IMR-90 (cell line): ENCODE measurements around the gene NTSR2. TPM values are rescaled to one million over a fixed set of nuclear protein-coding genes. Genes with fewer than 3 reads are reported as not detected.

Experiments used
- ATAC-seq: fragments of 200-7000 bp; cut with Tn5 transposase; 2 replicates; pipeline ENCODE4 v1.9.1; 2020; ENCODE audit warnings: low read depth, mild to moderate bottlenecking, moderate library complexity
- BruUV-seq: library from RNA; stranded (reverse); fragments of 400-500 nt; replicated peaks from 2 replicates; lab custom pipeline; 2021; lab: Mats Ljungman, UMichigan
- CTCF ChIA-PET: fragments of 300-600 bp; formaldehyde crosslinking; extraction: SDS; loops from one replicate; lab custom pipeline; 2021; ENCODE audit warnings: antibody characterized with exemption; lab: Yijun Ruan, JAX
- POLR2A ChIA-PET: fragments of 300-600 bp; sonication (Branson Sonifier 250); formaldehyde crosslinking; loops from one replicate; lab custom pipeline; 2022; ENCODE audit warnings: antibody characterized with exemption; ENCODE audit not compliant: unreplicated experiment; lab: Charles Lee
- DNase-seq: peaks from one replicate; pipeline ENCODE4 v3.0.0; 2013
- H2AFZ ChIP-seq: replicated peaks from 2 replicates; pipeline ENCODE3; 2013; ENCODE audit warnings: low read length, mild to moderate bottlenecking; ENCODE audit not compliant: poor library complexity
- H2AK5ac ChIP-seq: 2 replicates; pipeline ENCODE4 v1.6.1; 2013; ENCODE audit warnings: low read depth, low read length, inconsistent platforms
- H2AK9ac ChIP-seq: replicated peaks from 2 replicates; pipeline ENCODE3; 2013; ENCODE audit warnings: mild to moderate bottlenecking, low read depth, low read length, moderate library complexity; ENCODE audit not compliant: poor library complexity
- H2BK120ac ChIP-seq: 2 replicates; pipeline ENCODE4 v1.6.1; 2013; ENCODE audit warnings: low read depth, low read length, inconsistent platforms
- H2BK15ac ChIP-seq: 3 replicates; pipeline ENCODE4 v1.6.1; 2013; ENCODE audit warnings: low read depth, low read length, inconsistent platforms
- H2BK20ac ChIP-seq: 2 replicates; pipeline ENCODE4 v1.6.1; 2013; ENCODE audit warnings: low read depth, mild to moderate bottlenecking, inconsistent platforms, low read length, moderate library complexity
- H2BK5ac ChIP-seq: 2 replicates; pipeline ENCODE4 v1.6.1; 2013; ENCODE audit warnings: mild to moderate bottlenecking, low read depth, low read length, inconsistent platforms; ENCODE audit not compliant: poor library complexity, severe bottlenecking
- H3K14ac ChIP-seq: replicated peaks from 2 replicates; pipeline ENCODE4 v1.6.1; 2013; ENCODE audit warnings: low read depth, low read length, inconsistent platforms
- H3K18ac ChIP-seq: 2 replicates; pipeline ENCODE4 v1.6.1; 2013; ENCODE audit warnings: low read depth, low read length, control low read depth
- H3K23ac ChIP-seq: 2 replicates; pipeline ENCODE4 v1.6.1; 2013; ENCODE audit warnings: low read depth, low read length, inconsistent platforms
- H3K27ac ChIP-seq: 2 replicates; pipeline ENCODE4 v1.5.1; 2013; ENCODE audit warnings: mild to moderate bottlenecking, control low read depth, low read length; ENCODE audit not compliant: insufficient read depth
- H3K27me3 ChIP-seq: 2 replicates; pipeline ENCODE4 v1.6.1; 2013; ENCODE audit warnings: low read length; ENCODE audit not compliant: control insufficient read depth, insufficient read depth
- H3K36me3 ChIP-seq: 2 replicates; pipeline ENCODE4 v1.6.1; 2013; ENCODE audit warnings: low read length, mixed read lengths; ENCODE audit not compliant: control insufficient read depth, insufficient read depth
- H3K4ac ChIP-seq: 2 replicates; pipeline ENCODE4 v1.6.1; 2013; ENCODE audit warnings: low read depth, low read length, inconsistent platforms
- H3K4me1 ChIP-seq: 2 replicates; pipeline ENCODE4 v1.6.1; 2013; ENCODE audit warnings: low read length, mixed read lengths; ENCODE audit not compliant: control insufficient read depth, insufficient read depth
- H3K4me2 ChIP-seq: 2 replicates; pipeline ENCODE4 v1.6.1; 2013; ENCODE audit warnings: low read depth, mild to moderate bottlenecking, control low read depth, low read length, moderate library complexity
- H3K4me3 ChIP-seq: 2 replicates; pipeline ENCODE4 v1.5.1; 2013; ENCODE audit warnings: low read depth, mild to moderate bottlenecking, control low read depth, low read length, moderate library complexity; ENCODE audit not compliant: insufficient read depth
- H3K56ac ChIP-seq: 2 replicates; pipeline ENCODE4 v1.6.1; 2013; ENCODE audit warnings: low read length, inconsistent platforms; ENCODE audit not compliant: insufficient read depth; ENCODE audit errors: extremely low read depth
- H3K79me1 ChIP-seq, 2 experiments: 2 replicates each; pipeline ENCODE4 v1.6.1; 2013; ENCODE audit warnings: low read length in 2 of 2, inconsistent platforms in 1 of 2, low read depth in 1 of 2
- H3K9ac ChIP-seq: 2 replicates; pipeline ENCODE4 v1.6.1; 2013; ENCODE audit warnings: low read depth, low read length, control low read depth
- H3K9me1 ChIP-seq: 2 replicates; pipeline ENCODE4 v1.6.1; 2013; ENCODE audit warnings: low read length, inconsistent platforms; ENCODE audit not compliant: insufficient read depth
- H3K9me3 ChIP-seq: 2 replicates; pipeline ENCODE4 v1.6.1; 2013; ENCODE audit warnings: low read length; ENCODE audit not compliant: control insufficient read depth, insufficient read depth
- H4K20me1 ChIP-seq: 2 replicates; pipeline ENCODE4 v1.6.1; 2013; ENCODE audit warnings: low read length, inconsistent platforms; ENCODE audit not compliant: insufficient read depth
- H4K5ac ChIP-seq: 2 replicates; pipeline ENCODE4 v1.6.1; 2013; ENCODE audit warnings: mild to moderate bottlenecking, low read depth, low read length, control low read depth
- H4K8ac ChIP-seq, 2 experiments: 2 replicates each; pipeline ENCODE4 v1.6.1; 2013; ENCODE audit warnings: low read depth in 2 of 2, low read length in 2 of 2, control low read depth in 1 of 2, inconsistent platforms in 1 of 2
- H4K91ac ChIP-seq: 2 replicates; pipeline ENCODE4 v1.6.1; 2013; ENCODE audit warnings: low read depth, low read length, inconsistent platforms; ENCODE audit not compliant: insufficient read depth
- BHLHE40 ChIP-seq: fragments of 150-350 bp; IDR thresholded peaks from 2 replicates; pipeline ENCODE4 v1.6.1; 2016; ENCODE audit warnings: mild to moderate bottlenecking, low read depth, low read length
- CHD1 ChIP-seq: IDR thresholded peaks from 2 replicates; pipeline ENCODE4 v1.6.1; 2012; ENCODE audit warnings: low read depth, low read length, improper control_type of control experiment
- CTCF ChIP-seq: conservative IDR thresholded peaks from 2 replicates; pipeline ENCODE4 v1.5.1; 2012; ENCODE audit warnings: mild to moderate bottlenecking, low read depth, low read length, improper control_type of control experiment
- ELK1 ChIP-seq: fragments of 150-350 bp; IDR thresholded peaks from 2 replicates; pipeline ENCODE4 v1.6.1; 2016; ENCODE audit warnings: low read depth, mild to moderate bottlenecking, low read length, moderate library complexity, borderline replicate concordance
- FOS ChIP-seq: fragments of 150-350 bp; IDR thresholded peaks from 2 replicates; pipeline ENCODE4 v1.6.1; 2016; ENCODE audit warnings: low read depth, low read length
- MAFK ChIP-seq: IDR thresholded peaks from 2 replicates; pipeline ENCODE4 v1.6.1; 2012; ENCODE audit warnings: low read depth, low read length, improper control_type of control experiment
- MAZ ChIP-seq: IDR thresholded peaks from 2 replicates; pipeline ENCODE4 v1.6.1; 2012; ENCODE audit warnings: low read depth, mild to moderate bottlenecking, low read length, improper control_type of control experiment, moderate library complexity, borderline replicate concordance
- MXI1 ChIP-seq: IDR thresholded peaks from 2 replicates; pipeline ENCODE4 v1.6.1; 2012; ENCODE audit warnings: low read depth, mild to moderate bottlenecking, low read length, moderate library complexity, borderline replicate concordance
- NFE2L2 ChIP-seq: fragments of 150-350 bp; IDR thresholded peaks from 2 replicates; pipeline ENCODE4 v1.6.1; 2016; ENCODE audit warnings: low read depth, mild to moderate bottlenecking, low read length
- POLR2A ChIP-seq: IDR thresholded peaks from 2 replicates; pipeline ENCODE4 v1.6.1; 2012; ENCODE audit warnings: mild to moderate bottlenecking, low read depth, low read length
- RAD21 ChIP-seq: IDR thresholded peaks from 2 replicates; pipeline ENCODE4 v1.6.1; 2012; ENCODE audit warnings: low read length, improper control_type of control experiment
- RFX5 ChIP-seq: IDR thresholded peaks from 2 replicates; pipeline ENCODE4 v1.8.0; 2012; ENCODE audit warnings: low read depth, mild to moderate bottlenecking, low read length, moderate library complexity
- SMC3 ChIP-seq: fragments of 150-350 bp; IDR thresholded peaks from 2 replicates; pipeline ENCODE4 v1.6.1; 2016; ENCODE audit warnings: low read depth, mild to moderate bottlenecking, antibody characterized with exemption, low read length, moderate library complexity
- USF2 ChIP-seq: fragments of 150-350 bp; IDR thresholded peaks from 2 replicates; pipeline ENCODE4 v1.6.1; 2017; ENCODE audit warnings: mild to moderate bottlenecking, antibody characterized with exemption, low read length, low read depth
- WGBS, 2 experiments: methylation state at CpG; one replicate each; pipeline versions ENCODE4 v1.1.5 to v1.1.7; 2013; ENCODE audit warnings: missing lambda C conversion rate in 2 of 2; ENCODE audit not compliant: insufficient read length in 1 of 2; ENCODE audit errors: extremely low coverage in 2 of 2; 5-methylcytosine and 5-hydroxymethylcytosine counted together
- dilution Hi-C: fragments of 300-500 bp; cut with HindIII; formaldehyde crosslinking; loops from one replicate; pipeline ENCODE4 v1.14.3; 2018; ENCODE audit warnings: low sequenced_read_pairs; ENCODE audit not compliant: unreplicated experiment
- in situ Hi-C: fragments of 300-500 bp; cut with MboI; formaldehyde crosslinking; loops from 3 replicates; pipeline ENCODE4 v1.14.3; 2019; ENCODE audit warnings: low sequenced_read_pairs, inconsistent platforms, mixed read lengths
- intact Hi-C: fragments of 100-400 bp; cut with micrococcal nuclease; formaldehyde crosslinking; loops from 2 replicates; pipeline ENCODE4 v1.10.0; 2022
- polyA plus RNA-seq, 3 experiments: library from polyadenylated mRNA; depleted of rRNA; stranded (reverse); fragments of >200 nt; gene quantifications; 2 replicates each; pipeline ENCODE4 v1.2.3, GENCODE V29; 2012; ENCODE audit warnings: low replicate concordance in 1 of 3
- total RNA-seq: library from RNA; depleted of rRNA; stranded (reverse); fragments of >200 nt; gene quantifications from 2 replicates; pipeline ENCODE4 v1.2.3, GENCODE V29; 2012

The NTSR2 gene
- total and polyA plus RNA-seq, 2 of the 4 experiments (the other 2 are of a cell fraction): not detected

GRCh38 chr2:11611251-11611650, 58.7 kb downstream of the NTSR2 start:
- no peak overlapping the region for H2AFZ ChIP-seq

More at GRCh38 chr2:11611251-11611650, 58.7 kb downstream of the NTSR2 start:
- intact Hi-C loops: no loop called here
- no peak overlapping the region for H2BK15ac ChIP-seq
- no peak overlapping the region for H3K23ac ChIP-seq
- peaks cover 17% of the 10 kb centered on the region for H3K27me3 ChIP-seq
- no peak overlapping the region for H4K5ac ChIP-seq
- ATAC-seq (no peak), DNase-seq (no peak)
- no peak overlapping the region for H4K8ac ChIP-seq
- dilution Hi-C loops: no loop called here
- H4K20me1 ChIP-seq: no peaks in the 10 kb centered on the region
- H3K4me2 ChIP-seq: no peak overlapping the region
- no peak overlapping the region for H3K4me3 ChIP-seq
- H3K36me3 ChIP-seq: no peaks in the 10 kb centered on the region
- H4K91ac ChIP-seq: no peak overlapping the region
- no peak overlapping the region for H3K9ac ChIP-seq
- WGBS, 2 experiments: 84% methylated on average over 3 of the region's 5 CpGs; no CpG with 5 or more reads in 1 of the 2 experiments
- H2BK120ac ChIP-seq: no peak overlapping the region
- in situ Hi-C loops: no loop called here
- peaks cover 3% of the 10 kb centered on the region; the same call in 1 of the 2 replicates for H3K4me1 ChIP-seq
- no peak overlapping the region for H3K27ac ChIP-seq
- no peak overlapping the region for H3K56ac ChIP-seq
- H3K79me1 ChIP-seq: no peaks in the 10 kb centered on the region
- CTCF ChIA-PET: no interaction called here
- H3K18ac ChIP-seq: no peak overlapping the region
- H2BK20ac ChIP-seq: no peak overlapping the region
- TF ChIP-seq NFE2L2 (no peak), BHLHE40 (no peak), CHD1 (no peak), MXI1 (no peak), CTCF (no peak), ELK1 (no peak), RFX5 (no peak), USF2 (no peak), MAZ (no peak), MAFK (no peak), POLR2A (no peak), FOS (no peak), SMC3 (no peak), RAD21 (no peak)
- H3K14ac ChIP-seq: no peak overlapping the region
- H3K9me1 ChIP-seq: no peaks in the 10 kb centered on the region
- no peak overlapping the region for H2AK5ac ChIP-seq
- no peak overlapping the region for H2AK9ac ChIP-seq
- POLR2A ChIA-PET: no interaction called here
- no TSS peak for BruUV-seq
- H3K4ac ChIP-seq: no peak overlapping the region
- no peak overlapping the region for H2BK5ac ChIP-seq
- no peaks in the 10 kb centered on the region; the same call in 1 of the 2 replicates for H3K9me3 ChIP-seq
